Measurements from ENCODE around the gene PLD1.

DNA sequence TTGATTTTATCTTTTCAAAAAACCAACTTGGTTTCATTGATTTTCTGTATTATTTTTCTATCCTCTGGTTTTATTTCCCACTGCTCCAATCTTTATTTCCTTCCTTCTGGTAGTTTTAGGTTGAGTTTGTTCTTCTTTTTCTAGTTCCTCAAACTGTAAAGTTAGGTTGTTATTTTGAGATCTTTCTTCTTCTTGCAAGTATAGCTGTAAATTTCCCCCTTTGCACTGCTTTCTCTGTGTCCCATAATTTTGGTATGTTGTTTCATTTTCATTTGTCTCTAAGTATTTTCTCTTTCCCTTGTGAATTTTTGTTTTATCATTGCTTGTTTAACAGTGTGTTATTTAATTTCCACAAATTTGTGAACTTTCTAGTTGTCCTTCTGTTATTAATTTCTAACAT is 120.0 kb downstream of the PLD1 start:
- TF ChIP-seq POLR2AphosphoS5 (IDR thresholded peaks at IDR 0.05) = no peak
- TF ChIP-seq POLR2A (IDR thresholded peaks at IDR 0.05) = no peak
